ENCODE results near the gene ATP2C2. TPM values are rescaled to one million over a fixed set of nuclear protein-coding genes. Genes with fewer than 3 reads are reported as not detected.
A peak's percentile ranks its signal among the peaks of the same experiment; 100 is the strongest.

ATP2C2 gene
- total and polyA plus RNA-seq, 9 of the 15 experiments (the other 6 are each of a cell fraction or from before 2014, with no cell fraction given): 0.75 TPM; not detected in 8

- CTCF ChIA-PET (ENCODE audit: low intra/inter-chr PET ratio): interaction anchor here (1.1 to 7.9 kb wide), 7 partner anchors 109 to 461 kb away, joined by 3 to 120 read pairs (median 9); partner anchors contain the start of gene COTL1
- TF ChIP-seq ATF4 (CRISPR knock-in tag; IDR thresholded peaks at IDR 0.05): no peak
- 0 out of 2 replicates have a peak, but pooled peaks have one; percentile 47 for TF ChIP-seq RREB1 (CRISPR knock-in tag; IDR thresholded peaks at IDR 0.05)
- 0 out of 2 replicates have a peak, but pooled peaks have one; percentile 31 for TF ChIP-seq FOXP1 (CRISPR knock-in tag; IDR thresholded peaks at IDR 0.05)
- no peaks in the 10 kb centered on the region for H3K79me2 ChIP-seq (ENCODE audit: control insufficient read depth, insufficient read depth, low read length)
- no peak overlapping the region for H3K27ac ChIP-seq (ENCODE audit: extremely low read depth, low read depth, low read length)
- H3K9ac ChIP-seq (ENCODE audit: insufficient read depth in 1 of 2, low read depth in 2 of 2, low read length in 2 of 2): no peak overlapping the region
- H4K20me1 ChIP-seq (replicated peaks; ENCODE audit: control insufficient read depth, insufficient read depth, low read length): 0 out of 2 replicates have a peak, but pooled peaks cover 4% of the 10 kb centered on the region
- H3K4me2 ChIP-seq (ENCODE audit: insufficient read depth, low read length): peak overlapping the region; percentile 32; the same call in 1 of the 2 replicates
- no peak overlapping the region for H3K4me3 ChIP-seq
- DNase-seq (ENCODE audit: extremely low read depth in 1 of 4, low spot score in 3 of 4) (no peak), FAIRE-seq (no peak), ATAC-seq (no peak)
- no peaks in the 10 kb centered on the region for H3K9me1 ChIP-seq (ENCODE audit: control insufficient read depth, insufficient read depth, low read length)
- H3K36me3 ChIP-seq (ENCODE audit: control insufficient read depth, insufficient read depth, low read length): no peaks in the 10 kb centered on the region
- WGBS (ENCODE audit: insufficient coverage, low coverage, missing lambda C conversion rate): 30% methylated on average over 13 of the region's 13 CpGs
- POLR2A ChIA-PET: interaction anchor here (0.7 kb wide), 1 partner anchor 41 kb away, joined by 3 read pairs; no protein-coding TSS in a partner anchor
- no peaks in the 10 kb centered on the region for H3K9me3 ChIP-seq (replicated peaks; ENCODE audit: control insufficient read depth, insufficient read depth, low read depth, low read length)
- peak overlapping the region; percentile 16; the same call in 1 of the 2 replicates for H2AFZ ChIP-seq (ENCODE audit: low read depth, low read length)
- peaks cover 0 to 7% of the 10 kb centered on the region in 2 experiments; a peak in 1 of 5 replicates for H3K27me3 ChIP-seq (ENCODE audit: control insufficient read depth in 2 of 2, insufficient read depth in 2 of 2, low read length in 2 of 2)
- in situ Hi-C loops (cut with MboI) (loop anchor here (5.0 kb wide), 3 partner anchors 110 to 460 kb away; no protein-coding TSS in a partner anchor), intact Hi-C loops (cut with micrococcal nuclease) (loop anchor here (1.0 to 5.0 kb wide), 5 partner anchors 40 to 459 kb away; partner anchors contain the start of gene COTL1)
- BruUV-seq (replicated peaks): no TSS peak
- peaks cover 7 to 15% of the 10 kb centered on the region in 2 experiments; a peak in 4 of 5 replicates for H3K4me1 ChIP-seq (replicated peaks in 1 of 2; ENCODE audit: control insufficient read depth in 2 of 2, insufficient read depth in 2 of 2, low read length in 2 of 2)
Measured at GRCh38 chr16:84511831-84512230, 143.5 kb downstream of the ATP2C2 start.

All from K562 (cell line).